Fibroblast of skin of right quadriceps (primary cell): Measurements from ENCODE around the gene KLK1.
"Not testable (repeated sequence)": the region's sequence is repeated elsewhere in the genome, so short reads cannot be mapped to it uniquely, and the experiment has no call there.

Experiments used
- DNase-seq: peaks from one replicate; pipeline ENCODE4 v3.0.0-alpha.2; 2013

The KLK1 gene

GRCh38 chr19:50812474-50812873 is 11.1 kb downstream of the KLK1 start:
- no peak for DNase-seq

- DNase-seq, result not testable (repeated sequence)
Observed at GRCh38 chr19:50811622-50812238, 11.9 kb downstream of the KLK1 start.

- DNase-seq, result no peak
Observed at GRCh38 chr19:50808856-50809255, 14.7 kb downstream of the KLK1 start.

- peak; percentile 99 for DNase-seq
Observed at GRCh38 chr19:50804420-50805272, 18.9 kb downstream of the KLK1 start.

GRCh38 chr19:50803633-50804419 is 19.8 kb downstream of the KLK1 start:
- DNase-seq, result no peak

- DNase-seq, result no peak
Observed at GRCh38 chr19:50801107-50801506, 22.5 kb downstream of the KLK1 start.

GRCh38 chr19:50799547-50799851 is 24.1 kb downstream of the KLK1 start:
- no peak for DNase-seq

GRCh38 chr19:50798659-50799546 is 24.7 kb downstream of the KLK1 start:
- DNase-seq, result no peak

- DNase-seq, result no peak
Observed at GRCh38 chr19:50797781-50798658, 25.6 kb downstream of the KLK1 start.

GRCh38 chr19:50797429-50797780 is 26.2 kb downstream of the KLK1 start:
- DNase-seq, result no peak

- no peak for DNase-seq
Observed at GRCh38 chr19:50796634-50797428, 26.8 kb downstream of the KLK1 start.

- DNase-seq, result no peak
Observed at GRCh38 chr19:50796128-50796633, 27.4 kb downstream of the KLK1 start.

GRCh38 chr19:50795664-50796073 is 27.9 kb downstream of the KLK1 start:
- DNase-seq, result no peak

GRCh38 chr19:50794876-50795663 is 28.5 kb downstream of the KLK1 start:
- DNase-seq, result no peak

GRCh38 chr19:50794074-50794875 is 29.3 kb downstream of the KLK1 start:
- peak; percentile 33 for DNase-seq

GRCh38 chr19:50793558-50794065 is 30.0 kb downstream of the KLK1 start:
- DNase-seq, result no peak

GRCh38 chr19:50792272-50793250 is 31.0 kb downstream of the KLK1 start:
- no peak for DNase-seq
